ENCODE results near the gene CH25H. TPM values are rescaled to one million over a fixed set of nuclear protein-coding genes. Genes with fewer than 3 reads are reported as not detected.

Gene CH25H
- polyA plus RNA-seq, 1 donor (not counting 4 experiments of a cell fraction or from before 2014, with no cell fraction given): 0.37 TPM

- Histone ChIP-seq H3K4me1 (ENCODE audit: control insufficient read depth, extremely low read depth, insufficient read depth, low read length) (no peaks in the 10 kb centered on the region), H3K9ac (ENCODE audit: control insufficient read depth, extremely low read depth, insufficient read depth, low read length) (no peak overlapping the region), H3K9me1 (ENCODE audit: control insufficient read depth, extremely low read depth, insufficient read depth, low read length) (no peaks in the 10 kb centered on the region), H4K20me1 (ENCODE audit: control insufficient read depth, extremely low read depth, insufficient read depth, low read length) (no peaks in the 10 kb centered on the region), H3K4me3 (ENCODE audit: control insufficient read depth in 2 of 3, extremely low read depth in 1 of 3, insufficient read depth in 2 of 3, low read depth in 1 of 3, low read length in 3 of 3) (no peak overlapping the region), H3K4me2 (ENCODE audit: control insufficient read depth, extremely low read depth, insufficient read depth, low read depth, low read length) (no peak overlapping the region), H3K27me3 (ENCODE audit: control insufficient read depth, extremely low read depth, insufficient read depth, low read length) (no peaks in the 10 kb centered on the region), H3K79me2 (ENCODE audit: control insufficient read depth, insufficient read depth, low read length) (no peaks in the 10 kb centered on the region), H3K27ac (ENCODE audit: control insufficient read depth, insufficient read depth, low read length) (no peak overlapping the region), H3K36me3 (ENCODE audit: control insufficient read depth in 2 of 2, extremely low read depth in 1 of 2, insufficient read depth in 2 of 2, low read length in 2 of 2) (peaks cover 8 to 18% of the 10 kb centered on the region in 2 experiments), H2AFZ (ENCODE audit: control insufficient read depth, low read length) (no peak overlapping the region), H3K9me3 (ENCODE audit: control insufficient read depth, low read depth, low read length) (no peaks in the 10 kb centered on the region)
- DNase-seq (ENCODE audit: low read depth, low spot score) (no peak), FAIRE-seq (no peak)
- dilution Hi-C loops (cut with MboI; ENCODE audit: extremely low pct_ligation_motif_present, low sequenced_read_pairs): no loop called here
- TF ChIP-seq EZH2 (IDR thresholded peaks at IDR 0.05; ENCODE audit: low read length): no peak
- no peak for TF ChIP-seq CTCF (optimal IDR thresholded peaks at IDR 0.05 in 1 of 3, IDR thresholded peaks at IDR 0.05 in 1 of 3, conservative IDR thresholded peaks at IDR 0.05 in 1 of 3; ENCODE audit: extremely low read depth in 1 of 3, insufficient read depth in 2 of 3, low read length in 3 of 3)
Observed at GRCh38 chr10:89235073-89235798, 28.1 kb upstream of the CH25H start.

- Histone ChIP-seq H3K9me1 (ENCODE audit: control insufficient read depth, extremely low read depth, insufficient read depth, low read length) (no peaks in the 10 kb centered on the region), H3K27me3 (ENCODE audit: control insufficient read depth, extremely low read depth, insufficient read depth, low read length) (no peaks in the 10 kb centered on the region), H3K4me3 (ENCODE audit: control insufficient read depth in 2 of 3, extremely low read depth in 1 of 3, insufficient read depth in 2 of 3, low read depth in 1 of 3, low read length in 3 of 3) (no peak overlapping the region), H3K4me1 (ENCODE audit: control insufficient read depth, extremely low read depth, insufficient read depth, low read length) (no peaks in the 10 kb centered on the region), H3K9me3 (ENCODE audit: control insufficient read depth, low read depth, low read length) (no peaks in the 10 kb centered on the region), H3K27ac (ENCODE audit: control insufficient read depth, insufficient read depth, low read length) (no peak overlapping the region), H4K20me1 (ENCODE audit: control insufficient read depth, extremely low read depth, insufficient read depth, low read length) (no peaks in the 10 kb centered on the region), H3K9ac (ENCODE audit: control insufficient read depth, extremely low read depth, insufficient read depth, low read length) (no peak overlapping the region), H3K79me2 (ENCODE audit: control insufficient read depth, insufficient read depth, low read length) (no peaks in the 10 kb centered on the region), H3K36me3 (ENCODE audit: control insufficient read depth in 2 of 2, extremely low read depth in 1 of 2, insufficient read depth in 2 of 2, low read length in 2 of 2) (peaks cover 8 to 17% of the 10 kb centered on the region in 2 experiments), H3K4me2 (ENCODE audit: control insufficient read depth, extremely low read depth, insufficient read depth, low read depth, low read length) (no peak overlapping the region), H2AFZ (ENCODE audit: control insufficient read depth, low read length) (no peak overlapping the region)
- dilution Hi-C loops (cut with MboI; ENCODE audit: extremely low pct_ligation_motif_present, low sequenced_read_pairs): no loop called here
- FAIRE-seq: no peak
- DNase-seq (ENCODE audit: low read depth, low spot score): no peak
- TF ChIP-seq CTCF (optimal IDR thresholded peaks at IDR 0.05 in 1 of 3, IDR thresholded peaks at IDR 0.05 in 1 of 3, conservative IDR thresholded peaks at IDR 0.05 in 1 of 3; ENCODE audit: extremely low read depth in 1 of 3, insufficient read depth in 2 of 3, low read length in 3 of 3) (no peak), EZH2 (IDR thresholded peaks at IDR 0.05; ENCODE audit: low read length) (no peak)
Observed at GRCh38 chr10:89233033-89233432, 25.9 kb upstream of the CH25H start.
